Calu3 (cell line): ENCODE results near the gene ITFG2. TPM values are rescaled to one million over a fixed set of nuclear protein-coding genes. Genes with fewer than 3 reads are reported as not detected.
"Not testable (repeated sequence)": the region's sequence is repeated elsewhere in the genome, so short reads cannot be mapped to it uniquely, and the experiment has no call there.

ENCODE experiments used
- BruUV-seq: library from RNA; stranded (reverse); fragments of 400-500 nt; replicated peaks from 2 replicates; lab custom pipeline; 2021; lab: Mats Ljungman, UMichigan
- CTCF ChIA-PET: fragments of 300-600 bp; sonication (Branson Sonifier 250); formaldehyde crosslinking; loops from one replicate; lab custom pipeline; 2022; ENCODE audit warnings: antibody characterized with exemption; lab: Charles Lee
- DNase-seq: peaks from one replicate; pipeline ENCODE4 v3.0.0; 2022
- H3K27ac Mint-ChIP-seq: one replicate; pipeline ENCODE4 v1.8.0; 2022; ENCODE audit warnings: mixed read lengths; ENCODE audit not compliant: unreplicated experiment
- H3K27me3 Mint-ChIP-seq: one replicate; pipeline ENCODE4 v1.8.0; 2022; ENCODE audit warnings: mixed read lengths; ENCODE audit not compliant: unreplicated experiment
- H3K36me3 Mint-ChIP-seq: one replicate; pipeline ENCODE4 v1.8.0; 2022; ENCODE audit warnings: mild to moderate bottlenecking, moderate library complexity, mixed read lengths; ENCODE audit not compliant: insufficient read depth, unreplicated experiment
- H3K4me1 Mint-ChIP-seq: one replicate; pipeline ENCODE4 v1.8.0; 2022; ENCODE audit warnings: mild to moderate bottlenecking, low read depth, mixed read lengths; ENCODE audit not compliant: unreplicated experiment
- H3K4me3 Mint-ChIP-seq: one replicate; pipeline ENCODE4 v1.8.0; 2022; ENCODE audit warnings: mild to moderate bottlenecking, low read depth, moderate library complexity, mixed read lengths; ENCODE audit not compliant: unreplicated experiment
- H3K9me3 Mint-ChIP-seq: one replicate; pipeline ENCODE4 v1.8.0; 2022; ENCODE audit warnings: low read depth, mixed read lengths; ENCODE audit not compliant: unreplicated experiment
- intact Hi-C: fragments of 100-400 bp; cut with micrococcal nuclease; formaldehyde crosslinking; loops from one replicate; pipeline ENCODE4 v1.10.0; 2022; ENCODE audit not compliant: unreplicated experiment
- total RNA-seq: library from RNA; stranded (reverse); gene quantifications from 2 replicates; pipeline ENCODE4 v1.2.3, GENCODE V29; 2022
- TF ChIP-seq, protein P1 (sequence below): fragments of 200-600 bp; IDR thresholded peaks from one replicate; pipeline ENCODE4 v1.8.0; 2022; ENCODE audit warnings: antibody characterized with exemption; ENCODE audit not compliant: unreplicated experiment

The ITFG2 gene
- total RNA-seq, 1 experiment from 2014 or later: 31.9 TPM

DNA sequence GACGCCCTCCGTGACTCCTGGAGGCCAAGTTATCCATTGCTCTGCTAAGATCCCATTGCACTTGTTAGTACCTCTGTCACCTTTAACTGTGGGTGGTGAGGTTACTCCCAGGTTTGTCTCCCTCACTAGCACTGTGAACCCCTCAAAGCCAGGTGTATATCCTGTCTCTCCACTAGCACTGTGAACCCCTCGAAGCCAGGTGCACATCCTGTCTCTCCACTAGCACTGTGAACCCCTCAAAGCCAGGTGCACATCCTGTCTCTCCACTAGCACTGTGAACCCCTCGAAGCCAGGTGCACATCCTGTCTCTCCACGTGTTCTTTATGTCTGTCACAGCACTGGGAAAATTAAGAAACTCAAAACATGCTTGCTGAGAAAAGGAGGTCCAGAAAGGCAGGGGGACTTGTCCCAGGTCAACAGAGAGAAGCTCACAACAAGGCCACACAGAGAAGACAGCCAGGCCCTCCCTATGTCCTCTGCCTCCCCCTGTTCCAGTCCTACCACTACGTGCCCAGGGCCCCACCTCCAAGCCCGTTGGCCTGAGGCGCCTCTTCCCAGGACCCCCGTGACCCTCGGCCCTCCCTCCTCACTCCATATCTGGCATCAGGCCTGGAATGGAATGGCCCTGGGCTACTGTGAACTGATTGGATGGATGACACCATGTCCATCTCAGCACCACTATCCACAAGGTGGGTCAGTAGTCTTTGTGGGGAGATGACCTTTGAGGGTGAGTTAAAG lies 44.1 kb upstream of the ITFG2 start:
- peaks cover 10% of the 10 kb centered on the region for H3K4me1 Mint-ChIP-seq
- H3K9me3 Mint-ChIP-seq: peaks cover 2% of the 10 kb centered on the region
- no TSS peak for BruUV-seq
- intact Hi-C loops: no loop called here
- DNase-seq: no peak
- H3K27me3 Mint-ChIP-seq: peaks cover 76% of the 10 kb centered on the region
- TF ChIP-seq, protein P1, sequence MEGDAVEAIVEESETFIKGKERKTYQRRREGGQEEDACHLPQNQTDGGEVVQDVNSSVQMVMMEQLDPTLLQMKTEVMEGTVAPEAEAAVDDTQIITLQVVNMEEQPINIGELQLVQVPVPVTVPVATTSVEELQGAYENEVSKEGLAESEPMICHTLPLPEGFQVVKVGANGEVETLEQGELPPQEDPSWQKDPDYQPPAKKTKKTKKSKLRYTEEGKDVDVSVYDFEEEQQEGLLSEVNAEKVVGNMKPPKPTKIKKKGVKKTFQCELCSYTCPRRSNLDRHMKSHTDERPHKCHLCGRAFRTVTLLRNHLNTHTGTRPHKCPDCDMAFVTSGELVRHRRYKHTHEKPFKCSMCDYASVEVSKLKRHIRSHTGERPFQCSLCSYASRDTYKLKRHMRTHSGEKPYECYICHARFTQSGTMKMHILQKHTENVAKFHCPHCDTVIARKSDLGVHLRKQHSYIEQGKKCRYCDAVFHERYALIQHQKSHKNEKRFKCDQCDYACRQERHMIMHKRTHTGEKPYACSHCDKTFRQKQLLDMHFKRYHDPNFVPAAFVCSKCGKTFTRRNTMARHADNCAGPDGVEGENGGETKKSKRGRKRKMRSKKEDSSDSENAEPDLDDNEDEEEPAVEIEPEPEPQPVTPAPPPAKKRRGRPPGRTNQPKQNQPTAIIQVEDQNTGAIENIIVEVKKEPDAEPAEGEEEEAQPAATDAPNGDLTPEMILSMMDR: no peak
- no peak overlapping the region for H3K27ac Mint-ChIP-seq
- no peak overlapping the region for H3K4me3 Mint-ChIP-seq
- CTCF ChIA-PET: interaction anchor here (0.7 kb wide), 1 partner anchor 101 kb away, joined by 6 read pairs; no protein-coding TSS in a partner anchor
- H3K36me3 Mint-ChIP-seq: no peaks in the 10 kb centered on the region

DNA sequence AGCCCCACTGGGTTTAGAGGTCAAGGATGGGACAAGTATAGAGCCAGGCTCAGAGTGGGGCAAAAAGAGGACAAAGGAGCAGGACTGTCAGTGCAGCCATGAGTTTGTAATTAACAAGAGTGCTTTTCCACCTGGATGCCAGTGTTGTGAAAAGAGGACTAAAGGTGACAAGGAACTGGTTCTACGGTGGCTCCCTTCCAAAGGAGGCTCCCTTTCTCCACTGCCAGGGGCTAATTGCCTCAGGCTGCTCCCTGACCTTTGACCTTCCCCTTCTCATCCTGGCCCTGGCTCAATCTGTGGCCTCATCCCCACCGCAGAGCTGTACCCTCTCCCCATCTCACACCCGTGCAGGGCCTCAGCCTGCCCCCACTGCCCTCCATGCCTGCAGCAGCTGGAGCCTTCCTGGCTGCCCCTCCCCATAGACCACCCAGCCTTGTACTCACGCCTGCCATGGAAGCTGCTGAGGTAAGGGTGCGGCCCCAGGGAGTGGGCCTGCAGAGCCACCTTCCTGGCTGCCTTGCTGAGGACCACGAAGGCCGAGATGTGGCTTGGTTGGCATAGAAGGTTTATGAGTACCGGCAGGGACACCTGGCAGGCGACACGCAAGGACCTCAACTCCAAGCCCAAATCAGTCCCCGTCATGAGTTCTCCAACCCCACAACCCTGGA lies 42.5 kb upstream of the ITFG2 start:
- Mint-ChIP-seq H3K4me3 (no peak overlapping the region), H3K36me3 (no peaks in the 10 kb centered on the region), H3K27ac (no peak overlapping the region), H3K4me1 (peaks cover 10% of the 10 kb centered on the region), H3K9me3 (peaks cover 2% of the 10 kb centered on the region), H3K27me3 (peaks cover 77% of the 10 kb centered on the region)
- TF ChIP-seq, protein P1: no peak
- BruUV-seq: no TSS peak
- DNase-seq: no peak
- intact Hi-C loops: no loop called here
- CTCF ChIA-PET: interaction anchor here (0.6 to 1.1 kb wide), 2 partner anchors 16 to 20 kb away, joined by 3 read pairs; no protein-coding TSS in a partner anchor

- DNase-seq, BruUV-seq, H3K9me3 Mint-ChIP-seq, H3K36me3 Mint-ChIP-seq, H3K4me3 Mint-ChIP-seq, H3K4me1 Mint-ChIP-seq, intact Hi-C loops, H3K27ac Mint-ChIP-seq, CTCF ChIA-PET: not testable (repeated sequence)
- H3K27me3 Mint-ChIP-seq: peaks cover 77% of the 10 kb centered on the region
Observed at GRCh38 chr12:2770544-2770943, 41.9 kb upstream of the ITFG2 start.

GRCh38 chr12:2772370-2772769 lies 40.1 kb upstream of the ITFG2 start:
- TF ChIP-seq, protein P1: no peak
- Mint-ChIP-seq H3K27ac (no peak overlapping the region), H3K4me3 (no peak overlapping the region), H3K9me3 (peaks cover 2% of the 10 kb centered on the region), H3K27me3 (peaks cover 77% of the 10 kb centered on the region), H3K36me3 (no peaks in the 10 kb centered on the region), H3K4me1 (peaks cover 10% of the 10 kb centered on the region)
- CTCF ChIA-PET: interaction anchor here (0.6 kb wide), 1 partner anchor 307 kb away, joined by 4 read pairs; no protein-coding TSS in a partner anchor
- intact Hi-C loops: no loop called here
- no peak for DNase-seq
- no TSS peak for BruUV-seq
